Activated CD4-positive, alpha-beta T cell treated with anti-CD3 and anti-CD28 coated beads, Interleukin-2, Interleukin-6, amounts not matched to agents 100 ng/mL and 50 ng/mL, durations not matched to agents 16 hours and 8 hours (primary cell): ENCODE data around the gene BMP2K.
"Not testable (repeated sequence)": the region's sequence is repeated elsewhere in the genome, so short reads cannot be mapped to it uniquely, and the experiment has no call there.

ENCODE experiments used
- DNase-seq: peaks from one replicate; pipeline ENCODE4 v3.0.0-alpha.2; 2020

Gene BMP2K

GRCh38 chr4:78796526-78796925, 20.4 kb downstream of the BMP2K start:
- no peak for DNase-seq

DNA sequence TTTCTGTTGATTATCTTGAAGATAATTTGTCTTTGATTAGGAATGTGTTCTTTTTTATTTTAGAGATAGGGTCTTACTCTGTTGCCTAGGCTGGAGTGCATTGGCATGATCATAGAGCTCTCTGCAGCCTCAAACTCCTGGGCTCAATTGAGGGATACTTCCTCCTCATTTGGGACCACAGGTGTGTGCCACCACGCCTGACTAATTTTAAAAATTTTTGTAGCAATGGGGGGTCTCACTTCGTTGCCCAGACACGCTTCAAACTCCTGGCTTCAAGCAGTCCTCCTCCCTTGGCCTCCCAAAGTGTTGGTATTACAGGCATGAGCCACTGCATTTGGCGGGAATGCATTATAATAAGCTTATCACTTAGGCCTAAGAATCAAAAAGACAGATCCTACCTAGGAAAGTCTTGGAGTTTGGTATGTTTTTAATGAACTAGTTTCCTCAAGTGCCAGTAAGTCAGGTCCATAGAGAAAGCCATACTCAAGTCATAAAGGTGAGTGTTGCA, 21.7 kb downstream of the BMP2K start:
- no peak for DNase-seq

- peak; percentile 13 for DNase-seq
Observed at GRCh38 chr4:78799551-78800495, 23.7 kb downstream of the BMP2K start.

GRCh38 chr4:78800965-78801364, 24.8 kb downstream of the BMP2K start:
- DNase-seq, result no peak

DNA sequence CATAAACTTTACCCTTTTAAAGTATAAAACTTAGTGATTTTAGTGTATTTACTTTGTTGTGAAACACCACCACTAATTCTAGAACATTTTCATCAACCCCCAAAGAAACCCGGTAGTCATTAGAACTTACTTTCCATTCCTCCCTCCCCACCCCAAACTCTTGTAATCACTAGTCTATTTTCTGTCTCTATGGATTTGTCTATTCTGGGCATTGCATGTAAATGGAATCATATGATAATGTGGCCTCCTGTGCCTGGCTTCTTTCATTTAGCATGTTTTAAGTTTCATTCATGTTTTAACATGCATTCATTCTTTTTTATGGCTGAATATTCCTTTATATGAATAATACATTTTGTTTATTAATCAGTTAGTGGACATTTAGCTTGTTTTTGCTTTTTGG, 27.8 kb downstream of the BMP2K start:
- no peak for DNase-seq

DNA sequence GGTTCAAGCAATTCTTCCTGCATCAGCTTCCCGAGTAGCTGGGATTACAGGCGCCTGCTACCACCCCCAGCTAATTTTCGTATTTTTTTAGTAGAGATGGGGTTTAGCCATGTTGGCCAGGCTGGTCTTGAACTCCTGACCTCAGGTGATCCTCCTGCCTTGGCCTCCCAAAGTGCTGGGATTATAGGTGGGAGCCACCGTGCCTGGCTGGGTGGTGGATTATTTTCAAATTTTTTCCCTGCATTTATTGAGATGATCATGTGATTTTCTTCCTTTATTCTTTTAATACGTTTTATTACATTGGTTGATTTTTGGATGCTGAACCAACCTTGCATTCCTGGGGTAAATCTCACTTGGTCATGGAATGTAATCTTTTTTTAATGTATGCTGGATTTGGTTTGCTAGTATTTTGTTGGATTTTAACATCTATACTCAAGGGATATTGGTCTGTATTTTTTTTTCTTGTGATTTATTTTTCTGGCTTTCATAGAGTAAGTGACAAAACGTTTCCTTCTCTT, 30.9 kb downstream of the BMP2K start:
- DNase-seq, result no peak

DNA sequence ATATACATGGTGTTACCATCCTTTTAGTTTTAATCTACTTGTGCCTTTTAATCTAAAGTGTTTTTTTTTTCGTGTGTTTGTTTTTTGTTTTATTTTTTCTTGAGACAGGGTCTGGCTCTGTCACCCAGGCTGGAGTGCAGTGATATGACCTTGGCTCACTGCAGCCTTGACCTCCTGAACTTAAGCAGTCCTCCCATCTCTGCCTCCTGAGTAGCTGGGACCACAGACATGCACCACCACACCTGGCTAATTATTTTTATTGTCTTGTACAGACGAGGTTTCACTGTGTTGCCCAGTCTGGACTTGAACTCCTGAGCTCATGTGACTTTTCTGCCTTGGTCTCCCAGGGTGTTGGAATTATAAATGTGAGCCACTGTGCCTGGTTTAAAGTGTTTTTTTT, 33.1 kb downstream of the BMP2K start:
- no peak for DNase-seq

DNA sequence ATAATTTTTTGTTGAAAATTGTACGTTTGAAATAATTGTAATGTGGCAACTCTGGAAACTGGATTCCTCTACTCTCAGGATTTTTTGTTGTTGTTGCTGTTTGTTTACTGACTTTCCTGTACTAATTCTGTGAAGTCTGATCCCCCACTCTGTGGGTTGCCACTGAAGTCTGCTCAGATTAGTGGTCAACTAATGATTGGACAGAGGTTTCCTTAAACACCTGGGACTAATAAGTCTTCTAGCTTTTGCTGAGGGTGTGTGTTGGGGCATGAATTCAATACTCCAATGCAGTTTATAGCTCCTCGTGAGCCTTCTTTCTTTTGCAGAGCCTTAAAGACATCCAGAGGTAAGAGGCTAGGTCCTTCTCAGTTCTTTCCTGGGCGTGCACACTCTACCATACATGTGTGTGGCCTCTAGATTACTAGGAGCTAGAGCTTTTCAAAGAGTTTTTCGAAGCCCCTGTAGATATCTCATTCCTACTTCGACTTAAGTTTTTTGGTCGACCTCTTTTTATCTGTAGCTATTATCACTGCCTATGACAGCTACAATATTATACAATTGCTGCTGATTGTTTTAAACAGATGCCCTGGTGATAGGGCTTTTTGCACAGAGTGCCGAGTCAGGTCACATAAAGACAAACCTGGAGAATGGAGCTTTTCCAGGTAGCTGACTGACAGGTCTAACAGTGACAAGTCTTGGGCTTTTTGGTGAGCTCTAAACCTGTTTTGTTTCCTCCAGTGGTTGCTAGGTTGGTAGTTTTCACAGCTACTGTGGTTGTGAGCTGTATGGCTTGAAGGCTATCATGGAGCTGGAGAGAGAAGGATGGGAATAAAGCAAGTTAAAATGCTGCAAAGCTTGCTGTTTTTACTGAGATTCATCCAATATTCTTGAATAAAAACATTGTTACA, 34.0 kb downstream of the BMP2K start:
- no peak for DNase-seq

DNA sequence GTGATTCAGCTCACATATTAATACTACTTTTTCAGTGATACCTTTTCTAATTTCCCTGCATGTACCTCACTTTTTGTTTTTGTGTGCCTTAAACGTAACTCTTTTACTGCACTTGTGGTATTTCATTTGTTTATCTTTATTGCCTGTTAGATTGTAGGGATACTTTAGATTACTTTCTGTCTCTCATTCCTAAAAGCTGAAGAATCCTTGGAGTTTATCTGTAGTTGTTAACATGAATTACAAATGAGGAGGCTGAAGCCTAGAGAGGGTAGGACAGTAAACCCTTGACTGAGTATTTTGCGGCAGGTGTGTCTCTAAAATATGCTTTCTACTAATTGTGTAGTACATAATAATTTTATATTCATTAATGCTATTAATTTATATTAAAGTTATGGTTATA, 34.9 kb downstream of the BMP2K start:
- no peak for DNase-seq

GRCh38 chr4:78818530-78819079, 42.5 kb downstream of the BMP2K start:
- no peak for DNase-seq

- no peak for DNase-seq
Observed at GRCh38 chr4:78824001-78824400, 47.9 kb downstream of the BMP2K start.

- no peak for DNase-seq
Observed at GRCh38 chr4:78827191-78827590, 51.0 kb downstream of the BMP2K start.

DNA sequence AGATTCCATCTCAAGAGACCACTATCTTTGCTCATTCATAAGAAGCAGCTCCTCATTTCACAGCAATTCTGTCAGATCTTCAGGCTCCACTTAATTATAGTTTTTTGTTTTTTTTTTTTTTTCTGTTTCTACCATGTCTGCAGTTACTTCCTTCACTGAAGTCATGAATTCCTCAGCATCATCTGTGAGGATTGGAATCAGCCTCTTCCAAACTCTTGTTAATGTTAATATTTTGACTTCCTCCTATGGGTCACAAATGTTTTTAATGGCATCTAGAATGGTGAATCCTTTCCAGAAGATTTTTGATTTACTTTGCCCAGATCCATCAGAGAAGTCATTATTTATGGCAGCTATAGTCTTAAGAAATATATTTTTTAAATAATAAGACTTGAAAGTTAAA, 53.1 kb downstream of the BMP2K start:
- DNase-seq, result no peak

DNA sequence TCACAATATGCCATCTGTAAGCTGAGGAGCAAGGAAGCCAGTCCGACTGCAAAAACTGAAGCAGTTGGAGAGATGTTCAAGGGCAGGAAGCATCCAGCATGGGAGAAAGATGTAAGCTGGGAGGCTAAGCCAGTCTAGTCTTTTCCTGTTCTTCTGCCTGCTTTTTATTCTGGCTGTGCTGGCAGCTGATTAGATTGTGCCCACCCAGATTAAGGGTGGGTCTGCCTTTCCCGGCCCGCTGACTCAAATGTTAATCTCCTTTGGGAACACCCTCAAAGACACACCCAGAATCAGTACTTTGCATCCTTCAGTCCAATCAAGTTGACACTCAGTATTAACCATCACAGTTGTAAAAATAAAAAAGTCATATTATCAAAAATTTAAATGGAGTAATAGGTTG, 63.5 kb downstream of the BMP2K start:
- DNase-seq, result not testable (repeated sequence)

DNA sequence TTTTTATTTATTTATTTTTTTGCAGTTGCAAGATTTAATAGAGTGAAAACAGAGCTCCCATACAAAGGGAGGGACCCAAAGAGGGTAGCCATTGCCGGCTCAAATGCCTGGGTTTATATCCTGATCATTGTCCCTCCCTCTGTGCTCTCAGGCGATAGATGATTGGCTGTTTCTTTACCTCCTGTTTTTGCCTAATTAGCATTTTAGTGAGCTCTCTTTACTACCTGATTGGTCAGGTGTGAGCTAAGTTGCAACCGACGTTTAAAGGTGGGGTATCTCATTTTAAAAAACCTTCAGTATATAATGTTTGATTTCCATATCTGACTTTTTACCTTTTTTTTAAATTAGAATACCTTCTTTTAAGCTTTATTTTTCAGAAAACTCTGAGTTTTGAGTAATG, 64.1 kb downstream of the BMP2K start:
- DNase-seq, result not testable (repeated sequence)

DNA sequence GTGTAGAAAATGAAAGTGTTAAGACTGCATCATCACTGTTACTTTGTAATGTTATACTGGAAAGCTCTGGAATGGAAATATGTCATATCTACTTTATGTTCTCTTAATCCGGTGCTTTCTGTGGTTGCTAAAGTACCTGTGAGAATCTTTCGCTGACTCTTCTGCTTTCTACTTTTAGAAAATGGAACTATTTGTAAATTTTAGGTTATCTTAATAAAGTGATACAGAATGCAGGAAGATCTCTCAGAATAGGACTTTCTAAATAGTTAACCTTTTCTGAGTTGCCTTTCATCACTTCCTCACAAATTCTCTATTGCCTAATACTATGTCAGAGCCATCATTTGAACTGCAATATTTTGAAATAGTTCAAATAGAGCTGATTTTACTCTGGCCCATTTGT, 69.3 kb downstream of the BMP2K start:
- no peak for DNase-seq

GRCh38 chr4:78846258-78846657, 70.1 kb downstream of the BMP2K start:
- DNase-seq, result no peak

- DNase-seq, result no peak
Observed at GRCh38 chr4:78862314-78862737, 86.2 kb downstream of the BMP2K start.

DNA sequence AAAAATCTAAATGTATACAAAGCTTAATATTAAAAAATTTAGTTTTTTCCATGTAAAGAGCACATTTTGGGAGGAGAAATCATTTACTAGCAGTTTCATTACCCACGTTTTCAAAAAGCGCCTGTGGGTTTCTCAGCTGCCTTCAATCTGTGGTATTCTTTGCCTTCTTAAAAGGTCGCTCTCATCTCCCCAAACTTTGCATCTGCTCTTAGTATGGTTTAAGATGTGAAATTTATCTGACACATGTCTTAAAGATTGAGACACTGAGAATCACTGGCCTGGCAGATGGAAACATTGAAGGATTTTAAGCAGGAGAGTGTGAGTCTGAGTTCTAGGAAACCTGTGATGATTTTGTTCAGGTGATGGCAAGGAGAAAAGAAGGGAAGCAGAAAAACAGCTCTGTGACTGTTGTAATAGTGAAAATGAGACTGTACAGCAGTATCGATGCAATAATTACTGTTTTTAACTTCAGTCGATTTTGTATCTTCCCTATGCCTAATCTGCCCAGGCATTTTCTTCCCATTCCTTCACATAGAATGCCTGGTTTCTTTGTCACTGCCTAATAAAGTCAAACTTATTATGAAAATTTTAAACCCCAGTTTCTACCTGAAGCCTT, 87.2 kb downstream of the BMP2K start:
- no peak for DNase-seq

- no peak for DNase-seq
Observed at GRCh38 chr4:78863991-78864390, 87.8 kb downstream of the BMP2K start.

GRCh38 chr4:78864405-78865024, 88.4 kb downstream of the BMP2K start:
- peak; percentile 69 for DNase-seq

DNA sequence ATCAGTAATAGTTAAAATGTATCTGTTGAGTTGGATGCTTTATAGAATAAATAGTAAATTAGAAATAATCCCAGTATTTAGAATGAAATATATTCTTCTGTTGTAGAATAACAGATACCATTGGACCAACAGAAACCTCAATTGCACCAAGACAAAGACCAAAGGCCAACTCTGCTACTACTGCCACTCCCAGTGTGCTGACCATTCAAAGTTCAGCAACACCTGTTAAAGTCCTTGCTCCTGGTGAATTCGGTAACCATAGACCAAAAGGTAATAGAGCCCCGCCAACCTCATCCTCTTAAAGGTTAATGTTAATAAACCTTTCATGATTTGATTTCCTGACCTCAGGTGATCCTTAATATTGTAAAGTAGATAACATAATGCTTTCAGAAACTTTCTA, 89.3 kb downstream of the BMP2K start:
- DNase-seq, result no peak
